DOHH2 (cell line): ENCODE results near the gene SIGLEC5.

ENCODE experiments used
- CTCF ChIP-seq: fragments of 200-600 bp; sonication (generic); IDR thresholded peaks from one replicate; pipeline ENCODE4 v1.5.1; 2014; ENCODE audit warnings: antibody characterized with exemption, mild to moderate bottlenecking, low read depth, low read length; ENCODE audit not compliant: poor library complexity, severe bottlenecking
- EZH2phosphoT487 ChIP-seq: fragments of 200-600 bp; sonication (generic); IDR thresholded peaks from 2 replicates; pipeline ENCODE4 v1.6.1; 2017; ENCODE audit warnings: borderline replicate concordance, mild to moderate bottlenecking, antibody characterized with exemption, low read length, moderate library complexity, mixed read lengths

GRCh38 chr19:51598159-51598915, 31.9 kb downstream of the SIGLEC5 start:
- no peak for TF ChIP-seq EZH2phosphoT487
- no peak for TF ChIP-seq CTCF
